HG03571 (cell line): ENCODE results near the gene KCNH5.
"Not testable (repeated sequence)": the region's sequence is repeated elsewhere in the genome, so short reads cannot be mapped to it uniquely, and the experiment has no call there.

ENCODE experiments used
- ATAC-seq: cut with Tn5 transposase; IDR thresholded peaks from one replicate; pipeline ENCODE4 v1.9.1; 2021; ENCODE audit not compliant: unreplicated experiment

The KCNH5 gene

DNA sequence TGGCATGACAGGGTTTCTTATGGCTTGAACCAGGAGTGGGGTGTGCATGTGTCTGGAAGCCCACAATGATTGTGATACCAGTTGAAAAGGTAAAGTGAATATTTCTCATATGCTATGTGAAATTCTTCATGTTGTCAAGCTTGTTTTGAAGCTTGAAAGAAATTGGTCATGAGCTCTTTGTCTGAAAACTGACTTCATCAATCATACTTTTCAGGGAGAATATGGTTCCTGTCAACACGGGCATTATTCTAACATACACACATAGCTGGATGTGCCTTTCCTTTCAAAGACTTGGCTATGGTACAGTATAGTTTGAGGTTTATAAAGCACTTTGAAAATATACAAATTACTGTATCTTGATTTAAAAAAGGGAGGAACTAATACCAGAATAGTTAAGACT, 158.8 kb downstream of the KCNH5 start:
- ATAC-seq = no peak

DNA sequence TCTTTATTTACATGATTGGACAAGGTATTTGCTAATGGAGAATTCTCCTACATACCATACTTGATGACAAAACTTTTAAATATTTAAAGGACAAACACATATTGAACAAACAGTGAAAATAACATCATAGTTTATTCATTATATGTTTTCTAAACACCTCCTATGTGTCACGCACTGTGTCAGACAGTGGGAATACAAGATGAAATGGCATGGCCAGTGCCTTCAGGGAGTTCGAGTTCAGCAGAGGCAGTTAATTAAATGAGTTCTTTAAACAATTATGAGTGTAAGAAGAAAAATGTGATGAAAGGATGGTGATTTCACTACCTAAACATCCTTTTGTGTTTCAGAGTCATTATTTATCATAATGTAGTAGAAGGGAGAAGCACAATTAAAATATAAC, 159.8 kb downstream of the KCNH5 start:
- no peak for ATAC-seq

DNA sequence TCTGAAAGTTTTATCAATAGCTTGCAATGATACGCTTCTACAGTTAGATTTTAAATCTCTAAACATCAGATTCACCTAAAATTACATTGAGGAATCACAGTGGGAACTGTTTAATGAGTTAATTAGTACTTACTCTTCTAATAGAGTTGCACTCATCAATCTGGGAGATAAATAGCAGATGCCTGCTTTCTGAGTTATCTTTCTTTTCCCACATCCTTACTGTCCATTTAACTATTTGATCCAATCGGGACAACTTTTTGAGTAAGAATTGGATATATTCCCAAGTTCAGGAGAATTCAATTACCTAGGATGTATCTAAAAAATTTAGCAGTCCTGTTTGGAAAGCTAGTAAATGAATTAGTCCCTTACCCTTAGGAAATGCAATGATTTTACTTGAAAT, 162.3 kb downstream of the KCNH5 start:
- ATAC-seq = no peak

DNA sequence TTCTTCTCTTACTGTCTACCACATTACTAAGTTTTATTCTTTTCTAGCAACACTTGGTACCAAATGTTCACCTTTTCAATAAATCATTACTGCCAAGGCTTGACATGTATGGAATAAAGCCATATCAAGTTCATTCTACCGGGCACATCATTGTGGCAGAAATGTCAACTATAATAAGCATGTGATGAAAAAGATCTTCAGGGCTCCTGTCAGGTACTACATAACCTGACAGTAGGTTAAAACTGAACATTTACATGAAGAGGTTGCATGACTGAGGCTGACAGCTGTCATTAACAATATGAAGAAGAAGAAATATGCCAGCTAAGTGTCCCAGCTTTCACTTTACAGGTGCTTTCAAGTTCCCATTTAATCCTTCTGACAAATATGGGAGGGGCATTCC, 178.9 kb downstream of the KCNH5 start:
- no peak for ATAC-seq

DNA sequence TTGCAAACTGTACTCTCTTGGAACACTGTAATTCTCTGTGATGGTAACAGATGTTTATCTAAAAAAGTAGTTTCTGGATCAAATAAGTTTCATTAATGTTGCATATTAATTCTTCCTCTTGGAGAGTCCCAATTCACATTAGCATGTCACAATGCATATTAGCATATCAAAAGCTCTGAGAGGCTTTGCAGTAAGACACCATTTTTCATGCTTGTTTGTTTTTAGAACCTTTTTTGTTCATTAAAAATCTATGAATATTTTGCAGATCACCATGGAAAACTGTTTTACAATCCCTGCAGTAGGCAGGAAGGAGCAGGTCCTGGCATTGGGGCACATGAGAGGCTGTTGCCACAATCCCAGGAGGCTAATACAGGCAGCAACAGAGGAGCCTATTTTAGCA, 180.7 kb downstream of the KCNH5 start:
- ATAC-seq = no peak

DNA sequence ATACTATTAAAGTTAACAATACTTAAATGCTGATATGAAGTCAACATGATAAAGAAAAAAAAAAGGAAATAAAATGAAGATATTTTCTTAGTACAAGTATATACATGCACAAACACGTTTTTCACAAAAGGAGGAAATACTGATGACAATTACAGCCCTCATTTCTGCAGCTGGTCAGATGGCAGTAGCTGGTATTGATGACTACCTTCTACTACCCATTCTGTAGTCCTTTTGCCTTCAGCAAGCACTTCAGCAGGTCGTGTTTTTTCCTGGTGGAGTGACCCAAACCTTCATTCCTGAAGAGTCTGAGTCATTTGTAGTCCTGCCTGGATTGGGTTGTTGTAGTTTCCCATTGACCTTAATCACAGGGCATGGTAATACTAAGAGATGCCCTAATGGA, 187.2 kb downstream of the KCNH5 start:
- not testable (repeated sequence) for ATAC-seq

DNA sequence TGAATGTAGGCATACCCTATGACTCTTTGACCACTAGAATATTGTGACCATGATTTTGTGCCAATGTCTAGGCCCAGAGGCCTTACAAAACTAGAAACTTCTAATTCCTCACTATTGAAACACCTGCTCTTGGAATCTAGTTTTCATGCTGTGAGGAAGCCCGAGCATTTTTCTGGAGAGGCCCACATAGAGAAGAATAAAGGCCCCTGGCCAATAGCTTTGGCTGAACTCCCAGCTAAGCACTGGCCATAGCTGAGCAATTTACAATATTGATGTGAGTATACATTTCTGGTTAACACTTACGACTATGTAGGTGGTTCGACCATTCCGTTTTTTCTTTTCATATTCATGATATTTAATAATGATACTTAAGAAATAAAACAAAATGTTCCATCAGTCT, 190.3 kb downstream of the KCNH5 start:
- ATAC-seq = no peak

DNA sequence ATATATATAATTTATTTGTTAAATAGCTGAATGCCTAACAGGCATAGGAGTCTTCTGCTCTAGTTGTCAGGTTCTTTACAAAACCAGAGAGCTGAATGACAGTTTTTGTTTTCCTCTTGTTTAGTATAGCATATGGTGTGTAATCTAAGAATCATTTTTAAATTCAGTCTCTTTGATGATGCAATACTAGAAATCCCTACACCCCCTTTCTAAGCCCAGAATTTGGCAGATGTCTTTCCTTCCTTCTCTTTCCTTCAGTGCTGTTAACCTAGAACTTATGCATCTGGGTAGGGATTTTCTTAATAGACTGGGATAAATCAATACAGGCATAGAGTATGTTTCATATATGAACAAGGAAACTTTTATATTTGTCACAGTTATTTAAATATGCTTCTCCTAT, 198.1 kb downstream of the KCNH5 start:
- ATAC-seq = no peak

DNA sequence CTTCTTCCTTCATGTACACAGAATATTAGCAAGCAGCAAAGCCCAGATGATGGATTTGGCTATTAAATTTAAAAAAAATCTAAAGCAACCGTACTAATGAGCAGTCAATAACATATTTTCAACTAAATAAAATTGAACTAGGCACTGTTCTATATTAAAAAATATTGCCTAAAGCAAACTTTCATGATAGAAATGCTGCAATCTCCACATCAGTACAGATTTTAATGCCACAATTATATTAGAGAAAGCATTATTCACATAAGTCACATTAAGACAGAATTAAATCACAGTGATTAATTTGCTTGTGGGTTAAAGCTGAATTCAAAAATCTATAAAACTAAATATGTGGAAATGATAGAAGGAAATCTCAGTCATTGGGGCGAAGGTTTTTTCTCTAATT, 200.7 kb downstream of the KCNH5 start:
- ATAC-seq = no peak

DNA sequence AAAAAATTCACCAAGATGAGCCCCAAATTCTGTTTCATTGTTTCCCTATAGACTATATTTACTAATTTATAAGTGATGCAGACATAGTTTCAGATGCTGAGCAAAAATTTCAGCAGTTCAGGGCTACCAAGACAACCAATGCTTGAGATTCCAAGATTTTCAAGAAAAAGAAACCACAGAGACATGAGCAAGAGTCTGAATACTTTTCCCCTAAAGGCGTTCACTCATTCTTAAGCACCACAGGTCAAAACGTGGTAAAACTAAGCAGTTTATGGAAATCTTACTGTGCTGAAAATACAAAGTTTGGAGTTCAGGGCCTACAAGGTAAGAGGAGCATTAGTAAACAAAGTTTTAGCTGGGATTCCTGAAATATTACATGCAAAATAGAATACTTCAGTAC, 221.2 kb downstream of the KCNH5 start:
- no peak for ATAC-seq

DNA sequence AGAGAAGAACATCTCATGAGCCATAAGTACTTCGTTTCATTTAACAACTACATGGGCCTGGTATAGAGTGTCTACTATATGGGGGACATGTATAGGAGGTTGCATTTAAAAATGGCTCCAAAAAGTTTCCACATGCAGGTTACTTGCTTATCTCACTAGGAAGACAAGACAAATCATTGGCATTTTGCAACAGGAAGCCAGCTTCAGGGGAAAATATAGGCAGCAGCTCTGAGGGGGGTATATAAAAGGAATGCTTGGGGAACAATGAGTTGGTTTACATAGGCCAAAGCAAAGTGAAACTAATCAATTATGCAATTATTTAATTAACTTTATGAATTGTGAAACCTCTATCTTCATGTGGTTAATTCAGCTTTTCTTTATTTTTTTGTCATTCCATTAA, 225.3 kb downstream of the KCNH5 start:
- ATAC-seq = no peak

DNA sequence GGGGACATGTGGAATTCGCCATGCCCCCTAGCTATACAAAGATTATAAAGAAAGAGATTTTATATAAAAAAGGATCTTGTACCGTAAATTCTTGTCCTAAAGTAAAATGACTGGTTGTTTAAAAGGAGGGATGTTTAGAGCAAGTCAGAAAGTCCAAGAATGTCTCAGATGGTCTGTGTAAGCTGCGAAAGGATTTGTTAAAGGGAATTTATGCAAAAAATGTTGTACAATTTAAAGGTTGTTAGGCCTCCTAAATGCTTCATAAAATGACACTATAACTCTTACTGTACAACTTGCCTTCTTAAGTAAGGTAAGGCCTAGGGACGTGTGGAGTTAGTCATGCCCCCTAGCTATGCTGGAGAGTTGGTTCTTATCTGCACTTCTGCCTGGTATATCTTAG, 237.6 kb downstream of the KCNH5 start:
- no peak for ATAC-seq

DNA sequence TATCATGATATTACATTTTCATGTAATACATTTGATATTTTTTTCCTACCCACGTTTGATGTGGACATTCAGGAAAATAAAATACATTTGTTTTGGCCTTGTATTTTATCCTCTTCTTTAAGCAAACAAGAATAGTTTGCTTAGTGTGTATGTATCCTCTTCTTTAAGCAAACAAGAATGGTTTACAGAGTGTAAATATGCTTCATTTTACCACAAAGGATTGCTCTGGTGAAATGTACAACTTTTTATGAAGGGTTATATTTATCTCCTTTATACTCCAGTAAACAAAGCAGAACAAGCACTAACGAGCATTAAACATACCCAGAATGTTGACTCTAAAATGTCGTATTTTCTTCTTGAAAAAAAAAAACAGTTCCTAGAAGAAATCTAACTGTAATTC, 244.7 kb downstream of the KCNH5 start:
- no peak for ATAC-seq

DNA sequence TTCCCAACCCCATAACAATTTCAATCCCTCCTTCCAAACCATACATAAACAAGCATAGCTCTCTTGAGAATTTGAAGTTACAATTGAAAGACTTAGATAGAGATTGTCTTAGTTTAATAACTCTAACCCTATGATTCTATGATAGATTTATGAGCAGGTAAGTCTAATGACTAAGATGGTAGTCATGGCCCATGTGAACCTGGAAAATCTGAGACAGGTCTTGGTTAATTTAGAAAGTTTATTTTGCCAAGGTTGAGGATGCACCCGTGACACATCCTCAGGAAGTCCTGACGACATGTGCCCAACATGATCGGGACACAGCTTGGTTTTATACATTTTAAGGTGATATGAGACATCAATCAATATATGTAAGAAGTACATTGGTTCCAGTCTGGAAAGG, 248.8 kb downstream of the KCNH5 start:
- ATAC-seq = no peak

DNA sequence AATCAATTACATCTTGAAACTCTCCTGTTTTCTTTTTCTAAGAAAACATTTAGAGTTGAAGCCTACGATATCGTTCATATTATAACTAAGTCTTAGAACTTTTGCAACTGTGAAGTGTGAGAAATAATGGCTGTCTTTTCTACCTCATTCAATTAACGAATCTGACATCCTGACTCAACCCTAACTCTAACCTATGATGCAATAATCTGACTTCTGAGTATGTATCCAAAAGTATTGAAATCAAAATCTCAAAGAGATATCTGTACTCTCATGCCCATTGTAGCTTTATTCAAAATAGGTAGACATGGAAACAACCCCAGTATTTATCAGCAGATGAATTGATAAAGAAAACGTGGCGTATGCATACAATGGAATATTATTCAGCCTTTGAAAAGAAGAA, 252.7 kb downstream of the KCNH5 start:
- ATAC-seq = no peak

DNA sequence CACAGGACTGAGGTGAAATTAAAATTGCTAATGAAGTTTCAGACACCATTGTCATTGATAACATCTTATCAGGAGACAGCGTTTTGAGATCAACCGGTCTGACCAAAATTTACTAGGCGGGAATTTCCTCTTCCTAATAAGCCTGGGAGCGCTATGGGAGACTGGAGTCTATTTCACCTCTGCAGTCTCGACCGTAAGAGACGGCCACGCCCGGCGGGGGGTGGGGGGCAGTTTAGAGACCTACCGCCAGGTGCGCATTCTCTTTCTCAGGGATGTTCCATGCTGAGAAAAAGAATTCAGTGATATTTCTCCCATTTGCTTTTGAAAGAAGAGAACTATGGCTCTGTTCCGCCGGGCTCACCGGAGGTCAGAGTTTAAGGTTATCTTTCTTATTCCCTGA, 263.9 kb downstream of the KCNH5 start:
- ATAC-seq = not testable (repeated sequence)

DNA sequence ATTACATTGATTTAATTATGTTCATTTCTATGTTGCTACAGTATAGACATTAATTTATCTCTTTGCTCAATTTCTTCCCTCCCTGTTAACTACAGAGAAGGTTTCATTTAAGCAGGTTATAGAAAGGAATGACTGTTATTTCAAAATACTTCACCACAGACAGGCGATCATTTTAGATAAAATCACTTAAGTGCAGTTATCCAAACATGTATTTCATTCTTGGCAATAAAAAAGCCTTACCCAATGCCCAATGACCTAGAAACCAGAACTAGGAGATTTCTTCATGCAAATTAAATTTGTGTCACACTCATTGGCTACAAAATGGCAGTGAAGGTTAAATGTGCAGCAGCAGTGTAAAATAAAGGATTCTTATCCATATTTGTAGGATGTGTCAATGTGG, 266.4 kb downstream of the KCNH5 start:
- ATAC-seq = no peak

DNA sequence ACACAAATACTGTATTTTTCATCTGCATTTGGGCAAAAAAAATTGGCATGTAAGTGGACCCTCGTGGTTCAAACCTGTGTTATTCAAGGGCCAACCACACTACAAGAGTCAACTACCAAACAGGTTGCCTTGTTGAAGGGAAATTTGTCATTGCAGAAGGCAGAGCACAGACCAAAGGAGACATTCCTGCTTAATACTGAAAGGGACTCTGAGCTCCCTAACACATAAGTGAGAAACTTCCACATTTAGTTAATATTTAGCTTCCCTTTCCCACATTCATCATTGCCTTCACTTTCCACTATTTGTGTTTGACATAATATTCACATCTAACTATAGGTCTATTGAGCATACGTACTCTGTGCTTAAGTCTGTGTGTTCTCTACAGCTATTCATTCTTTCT, 266.9 kb downstream of the KCNH5 start:
- ATAC-seq = no peak

DNA sequence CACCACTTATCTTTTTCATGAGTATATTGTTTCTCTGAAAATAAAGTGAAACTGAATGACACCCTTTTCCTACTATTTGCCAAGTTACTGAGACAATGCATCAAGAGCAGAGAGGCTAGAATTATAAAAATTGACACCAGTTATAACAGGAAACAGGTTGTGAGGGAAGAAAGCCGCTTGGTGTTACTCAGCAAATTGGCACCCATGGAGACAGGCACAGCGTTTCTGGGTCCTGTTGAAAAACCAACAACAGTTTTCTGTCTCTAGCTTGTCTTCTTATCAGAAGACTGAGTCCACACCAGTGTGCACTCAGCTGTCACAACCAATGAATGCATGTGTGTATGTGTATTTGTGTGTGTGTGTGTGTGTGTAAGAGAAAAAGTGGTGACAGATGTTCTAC, 267.7 kb downstream of the KCNH5 start:
- ATAC-seq = no peak

DNA sequence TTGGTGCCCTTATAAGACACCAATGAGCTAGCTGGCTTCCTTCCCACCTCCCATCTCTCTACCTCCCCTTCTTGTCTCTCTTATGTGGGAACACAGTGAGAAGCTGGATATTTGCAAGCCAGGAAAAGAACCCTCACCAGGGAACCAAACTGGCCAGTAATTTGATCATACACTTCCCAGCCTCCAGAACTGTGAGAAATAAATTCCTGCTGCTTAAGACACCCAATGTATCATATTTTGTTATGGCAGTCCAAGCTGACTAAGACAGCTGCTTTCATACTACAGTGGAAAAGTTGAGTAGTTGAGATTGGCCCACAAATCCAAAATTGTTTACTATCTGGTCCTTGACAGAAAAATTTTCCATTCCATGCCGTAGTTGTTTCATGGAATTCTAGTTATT, 269.0 kb downstream of the KCNH5 start:
- no peak for ATAC-seq

DNA sequence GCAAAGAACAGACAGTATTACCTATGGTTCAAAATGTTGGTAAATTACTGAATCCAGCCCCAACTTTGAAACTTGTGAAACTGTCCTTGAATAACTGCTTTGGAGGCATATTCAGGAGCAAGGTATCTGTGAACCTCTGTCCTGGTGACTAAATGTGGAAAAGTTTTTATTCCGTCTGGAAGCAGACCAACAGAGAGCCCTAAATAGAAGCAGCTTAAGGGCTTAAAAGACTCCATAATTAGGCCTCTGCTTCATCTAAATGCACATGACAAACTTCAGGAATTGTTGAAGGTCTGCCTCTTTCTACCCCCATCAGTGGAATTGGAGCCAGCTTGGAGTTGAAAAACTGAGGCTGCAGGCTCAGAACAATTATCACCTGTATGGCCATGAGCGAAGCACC, 276.5 kb downstream of the KCNH5 start:
- ATAC-seq = no peak

DNA sequence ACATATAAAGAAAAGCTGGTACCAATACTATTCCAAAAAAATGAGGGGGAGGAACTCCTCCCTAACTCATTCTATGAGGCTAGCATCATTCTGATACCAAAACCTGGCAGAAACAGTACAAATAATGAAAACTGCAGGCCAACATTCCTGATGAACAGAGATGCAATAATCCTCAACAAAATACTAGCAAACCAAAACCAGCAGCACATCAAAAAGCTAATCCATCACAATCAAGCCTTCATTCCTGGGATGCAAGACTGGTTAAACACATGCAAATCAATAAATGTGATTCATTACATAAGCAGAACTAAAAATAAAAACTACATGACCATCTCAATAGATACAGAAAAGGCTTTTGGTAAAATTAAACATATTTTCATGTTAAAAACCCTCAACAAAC, 281.3 kb downstream of the KCNH5 start:
- ATAC-seq = no peak

DNA sequence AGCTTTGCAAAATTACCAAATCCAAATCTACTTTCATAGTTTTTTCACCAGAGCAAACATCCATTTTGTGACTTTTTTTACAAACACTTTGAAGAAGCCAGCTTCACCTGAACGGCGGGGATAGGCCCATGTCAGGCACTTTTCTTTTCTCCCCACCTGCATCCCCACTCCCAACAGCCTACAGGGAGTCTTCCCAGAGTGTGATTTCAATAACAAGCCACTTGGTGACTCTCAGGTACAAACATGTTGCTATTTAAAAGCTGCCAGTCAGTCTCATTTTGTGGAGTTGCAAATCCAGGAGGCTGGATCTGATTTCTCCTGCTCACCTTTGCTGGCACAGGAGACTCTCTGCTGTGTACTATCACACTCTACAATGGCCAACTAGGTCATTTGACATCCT, 285.5 kb downstream of the KCNH5 start:
- ATAC-seq = no peak

DNA sequence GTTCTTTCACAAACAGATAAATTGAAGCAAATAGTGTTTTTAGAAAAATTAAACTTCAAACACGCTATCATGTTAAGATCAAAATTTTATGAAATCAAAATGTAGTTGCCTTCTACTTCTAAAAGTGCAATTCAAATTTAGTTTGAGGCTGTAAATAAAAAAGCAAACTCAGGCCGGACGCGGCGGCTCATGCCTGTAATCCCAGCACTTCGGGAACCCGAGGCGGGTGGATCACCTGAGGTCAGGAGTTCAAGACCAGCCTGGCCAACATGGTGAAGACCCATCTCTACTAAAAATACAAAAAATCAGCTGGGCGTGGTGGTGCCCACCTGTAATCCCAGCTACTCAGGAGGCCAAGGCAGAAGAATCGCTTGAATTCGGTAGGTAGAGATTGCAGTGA, 298.4 kb downstream of the KCNH5 start:
- ATAC-seq = not testable (repeated sequence)
